ENCODE data around the gene ACBD5. TPM values are rescaled to one million over a fixed set of nuclear protein-coding genes. Genes with fewer than 3 reads are reported as not detected.
"Not testable (repeated sequence)": the region's sequence is repeated elsewhere in the genome, so short reads cannot be mapped to it uniquely, and the experiment has no call there.

Gene ACBD5
- total RNA-seq, 3 donors from 2014 or later: 18.7 to 27.4 (median 25.0) TPM

GRCh38 chr10:27158421-27158820 lies 82.2 kb downstream of the ACBD5 start:
- H3K4me3 ChIP-seq: no peak overlapping the region
- H3K36me3 ChIP-seq: no peaks in the 10 kb centered on the region
- TF ChIP-seq POLR2A (IDR thresholded peaks at IDR 0.05) (no peak), POLR2AphosphoS5 (IDR thresholded peaks at IDR 0.05) (no peak), CTCF (IDR thresholded peaks at IDR 0.05) (no peak)
- no peak overlapping the region for H3K27ac ChIP-seq
- H3K4me1 ChIP-seq: no peaks in the 10 kb centered on the region
- H3K9me3 ChIP-seq: no peaks in the 10 kb centered on the region
- intact Hi-C loops (cut with DNase I; ENCODE audit: low total_unique reads): no loop called here
- DNase-seq (ENCODE audit: low spot score in 2 of 2): no peak
- H3K27me3 ChIP-seq: no peaks in the 10 kb centered on the region

- TF ChIP-seq CTCF (IDR thresholded peaks at IDR 0.05): no peak
- Histone ChIP-seq H3K4me1 (peaks cover 0 to 9% of the 10 kb centered on the region in 2 donors), H3K27ac (no peak overlapping the region), H3K36me3 (no peaks in the 10 kb centered on the region), H3K9me3 (no peaks in the 10 kb centered on the region), H3K27me3 (no peaks in the 10 kb centered on the region), H3K4me3 (no peak overlapping the region)
- no peak for DNase-seq (ENCODE audit: low spot score in 2 of 2)
- intact Hi-C loops (cut with DNase I; ENCODE audit: low total_unique reads): no loop called here
These were observed 83.4 kb downstream of the ACBD5 start for GRCh38 chr10:27157150-27157549.

- H3K36me3 ChIP-seq; DNase-seq (ENCODE audit: low spot score in 2 of 2); H3K27me3 ChIP-seq; intact Hi-C loops (cut with DNase I; ENCODE audit: low total_unique reads); H3K9me3 ChIP-seq: not testable (repeated sequence)
- Histone ChIP-seq H3K4me3 (peak overlapping the region; percentile 82 to 88 (median 86)), H3K4me1 (peaks cover 0 to 11% of the 10 kb centered on the region in 2 donors), H3K27ac (peak overlapping the region; percentile 99 to 100)
These were observed 84.0 kb downstream of the ACBD5 start for GRCh38 chr10:27156566-27156965.

- TF ChIP-seq CTCF (IDR thresholded peaks at IDR 0.05) (no peak), POLR2AphosphoS5 (IDR thresholded peaks at IDR 0.05) (peak; percentile 97 to 99 (median 98)), POLR2A (IDR thresholded peaks at IDR 0.05) (peak; percentile 87)
- Histone ChIP-seq H3K27me3 (no peaks in the 10 kb centered on the region), H3K36me3 (no peaks in the 10 kb centered on the region), H3K4me3 (peak within 1 kb of the TSS; percentile 82 to 88 (median 86)), H3K27ac (peak within 1 kb of the TSS; percentile 99 to 100), H3K4me1 (peaks cover 0 to 11% of the 10 kb centered on the region in 2 donors), H3K9me3 (no peaks in the 10 kb centered on the region)
- intact Hi-C loops (cut with DNase I; ENCODE audit: low total_unique reads): no loop called here
- peak; percentile 90 to 93 for DNase-seq (ENCODE audit: low spot score in 2 of 2)
These were observed 85.4 kb downstream of the ACBD5 start, which contains the start of gene MASTL for GRCh38 chr10:27155066-27155754. MASTL (plus strand) TSS chr10:27155352; CDS start chr10:27155427, 75 bp downstream.

GRCh38 chr10:27153845-27154193 lies 86.8 kb downstream of the ACBD5 start:
- TF ChIP-seq POLR2A (IDR thresholded peaks at IDR 0.05) (no peak), POLR2AphosphoS5 (IDR thresholded peaks at IDR 0.05) (no peak), CTCF (IDR thresholded peaks at IDR 0.05) (no peak)
- intact Hi-C loops (cut with DNase I; ENCODE audit: low total_unique reads): no loop called here
- H3K27me3 ChIP-seq: no peaks in the 10 kb centered on the region
- DNase-seq (ENCODE audit: low spot score in 2 of 2): no peak
- H3K4me3 ChIP-seq: peak overlapping the region; percentile 82 to 88 (median 86)
- H3K4me1 ChIP-seq: peaks cover 0 to 11% of the 10 kb centered on the region in 2 donors
- peak overlapping the region; percentile 99 to 100 for H3K27ac ChIP-seq
- H3K9me3 ChIP-seq: no peaks in the 10 kb centered on the region
- H3K36me3 ChIP-seq: no peaks in the 10 kb centered on the region

Measured in breast epithelium (tissue), 4 donors.